IMR-90 (cell line): ENCODE measurements around the gene SGCE. TPM values are rescaled to one million over a fixed set of nuclear protein-coding genes. Genes with fewer than 3 reads are reported as not detected.

Experiments used
- ATAC-seq: fragments of 200-7000 bp; cut with Tn5 transposase; 2 replicates; pipeline ENCODE4 v1.9.1; 2020; ENCODE audit warnings: low read depth, mild to moderate bottlenecking, moderate library complexity
- BruUV-seq: library from RNA; stranded (reverse); fragments of 400-500 nt; replicated peaks from 2 replicates; lab custom pipeline; 2021; lab: Mats Ljungman, UMichigan
- CTCF ChIA-PET: fragments of 300-600 bp; formaldehyde crosslinking; extraction: SDS; loops from one replicate; lab custom pipeline; 2021; ENCODE audit warnings: antibody characterized with exemption; lab: Yijun Ruan, JAX
- POLR2A ChIA-PET: fragments of 300-600 bp; sonication (Branson Sonifier 250); formaldehyde crosslinking; loops from one replicate; lab custom pipeline; 2022; ENCODE audit warnings: antibody characterized with exemption; ENCODE audit not compliant: unreplicated experiment; lab: Charles Lee
- DNase-seq: peaks from one replicate; pipeline ENCODE4 v3.0.0; 2013
- H2AFZ ChIP-seq: replicated peaks from 2 replicates; pipeline ENCODE3; 2013; ENCODE audit warnings: low read length, mild to moderate bottlenecking; ENCODE audit not compliant: poor library complexity
- H2AK5ac ChIP-seq: 2 replicates; pipeline ENCODE4 v1.6.1; 2013; ENCODE audit warnings: low read depth, low read length, inconsistent platforms
- H2AK9ac ChIP-seq: replicated peaks from 2 replicates; pipeline ENCODE3; 2013; ENCODE audit warnings: mild to moderate bottlenecking, low read depth, low read length, moderate library complexity; ENCODE audit not compliant: poor library complexity
- H2BK120ac ChIP-seq: 2 replicates; pipeline ENCODE4 v1.6.1; 2013; ENCODE audit warnings: low read depth, low read length, inconsistent platforms
- H2BK15ac ChIP-seq: 3 replicates; pipeline ENCODE4 v1.6.1; 2013; ENCODE audit warnings: low read depth, low read length, inconsistent platforms
- H2BK20ac ChIP-seq: 2 replicates; pipeline ENCODE4 v1.6.1; 2013; ENCODE audit warnings: low read depth, mild to moderate bottlenecking, inconsistent platforms, low read length, moderate library complexity
- H2BK5ac ChIP-seq: 2 replicates; pipeline ENCODE4 v1.6.1; 2013; ENCODE audit warnings: mild to moderate bottlenecking, low read depth, low read length, inconsistent platforms; ENCODE audit not compliant: poor library complexity, severe bottlenecking
- H3K14ac ChIP-seq: replicated peaks from 2 replicates; pipeline ENCODE4 v1.6.1; 2013; ENCODE audit warnings: low read depth, low read length, inconsistent platforms
- H3K18ac ChIP-seq: 2 replicates; pipeline ENCODE4 v1.6.1; 2013; ENCODE audit warnings: low read depth, low read length, control low read depth
- H3K23ac ChIP-seq: 2 replicates; pipeline ENCODE4 v1.6.1; 2013; ENCODE audit warnings: low read depth, low read length, inconsistent platforms
- H3K27ac ChIP-seq: 2 replicates; pipeline ENCODE4 v1.5.1; 2013; ENCODE audit warnings: mild to moderate bottlenecking, control low read depth, low read length; ENCODE audit not compliant: insufficient read depth
- H3K27me3 ChIP-seq: 2 replicates; pipeline ENCODE4 v1.6.1; 2013; ENCODE audit warnings: low read length; ENCODE audit not compliant: control insufficient read depth, insufficient read depth
- H3K36me3 ChIP-seq: 2 replicates; pipeline ENCODE4 v1.6.1; 2013; ENCODE audit warnings: low read length, mixed read lengths; ENCODE audit not compliant: control insufficient read depth, insufficient read depth
- H3K4ac ChIP-seq: 2 replicates; pipeline ENCODE4 v1.6.1; 2013; ENCODE audit warnings: low read depth, low read length, inconsistent platforms
- H3K4me1 ChIP-seq: 2 replicates; pipeline ENCODE4 v1.6.1; 2013; ENCODE audit warnings: low read length, mixed read lengths; ENCODE audit not compliant: control insufficient read depth, insufficient read depth
- H3K4me2 ChIP-seq: 2 replicates; pipeline ENCODE4 v1.6.1; 2013; ENCODE audit warnings: low read depth, mild to moderate bottlenecking, control low read depth, low read length, moderate library complexity
- H3K4me3 ChIP-seq: 2 replicates; pipeline ENCODE4 v1.5.1; 2013; ENCODE audit warnings: low read depth, mild to moderate bottlenecking, control low read depth, low read length, moderate library complexity; ENCODE audit not compliant: insufficient read depth
- H3K56ac ChIP-seq: 2 replicates; pipeline ENCODE4 v1.6.1; 2013; ENCODE audit warnings: low read length, inconsistent platforms; ENCODE audit not compliant: insufficient read depth; ENCODE audit errors: extremely low read depth
- H3K79me1 ChIP-seq, 2 experiments: 2 replicates each; pipeline ENCODE4 v1.6.1; 2013; ENCODE audit warnings: low read length in 2 of 2, inconsistent platforms in 1 of 2, low read depth in 1 of 2
- H3K9ac ChIP-seq: 2 replicates; pipeline ENCODE4 v1.6.1; 2013; ENCODE audit warnings: low read depth, low read length, control low read depth
- H3K9me1 ChIP-seq: 2 replicates; pipeline ENCODE4 v1.6.1; 2013; ENCODE audit warnings: low read length, inconsistent platforms; ENCODE audit not compliant: insufficient read depth
- H3K9me3 ChIP-seq: 2 replicates; pipeline ENCODE4 v1.6.1; 2013; ENCODE audit warnings: low read length; ENCODE audit not compliant: control insufficient read depth, insufficient read depth
- H4K20me1 ChIP-seq: 2 replicates; pipeline ENCODE4 v1.6.1; 2013; ENCODE audit warnings: low read length, inconsistent platforms; ENCODE audit not compliant: insufficient read depth
- H4K5ac ChIP-seq: 2 replicates; pipeline ENCODE4 v1.6.1; 2013; ENCODE audit warnings: mild to moderate bottlenecking, low read depth, low read length, control low read depth
- H4K8ac ChIP-seq, 2 experiments: 2 replicates each; pipeline ENCODE4 v1.6.1; 2013; ENCODE audit warnings: low read depth in 2 of 2, low read length in 2 of 2, control low read depth in 1 of 2, inconsistent platforms in 1 of 2
- H4K91ac ChIP-seq: 2 replicates; pipeline ENCODE4 v1.6.1; 2013; ENCODE audit warnings: low read depth, low read length, inconsistent platforms; ENCODE audit not compliant: insufficient read depth
- BHLHE40 ChIP-seq: fragments of 150-350 bp; IDR thresholded peaks from 2 replicates; pipeline ENCODE4 v1.6.1; 2016; ENCODE audit warnings: mild to moderate bottlenecking, low read depth, low read length
- CEBPB ChIP-seq: IDR thresholded peaks from 2 replicates; pipeline ENCODE4 v1.6.1; 2012; ENCODE audit warnings: low read depth, low read length, improper control_type of control experiment
- CHD1 ChIP-seq: IDR thresholded peaks from 2 replicates; pipeline ENCODE4 v1.6.1; 2012; ENCODE audit warnings: low read depth, low read length, improper control_type of control experiment
- FOS ChIP-seq: fragments of 150-350 bp; IDR thresholded peaks from 2 replicates; pipeline ENCODE4 v1.6.1; 2016; ENCODE audit warnings: low read depth, low read length
- MAFK ChIP-seq: IDR thresholded peaks from 2 replicates; pipeline ENCODE4 v1.6.1; 2012; ENCODE audit warnings: low read depth, low read length, improper control_type of control experiment
- MAZ ChIP-seq: IDR thresholded peaks from 2 replicates; pipeline ENCODE4 v1.6.1; 2012; ENCODE audit warnings: low read depth, mild to moderate bottlenecking, low read length, improper control_type of control experiment, moderate library complexity, borderline replicate concordance
- MXI1 ChIP-seq: IDR thresholded peaks from 2 replicates; pipeline ENCODE4 v1.6.1; 2012; ENCODE audit warnings: low read depth, mild to moderate bottlenecking, low read length, moderate library complexity, borderline replicate concordance
- NFE2L2 ChIP-seq: fragments of 150-350 bp; IDR thresholded peaks from 2 replicates; pipeline ENCODE4 v1.6.1; 2016; ENCODE audit warnings: low read depth, mild to moderate bottlenecking, low read length
- POLR2A ChIP-seq: IDR thresholded peaks from 2 replicates; pipeline ENCODE4 v1.6.1; 2012; ENCODE audit warnings: mild to moderate bottlenecking, low read depth, low read length
- RAD21 ChIP-seq: IDR thresholded peaks from 2 replicates; pipeline ENCODE4 v1.6.1; 2012; ENCODE audit warnings: low read length, improper control_type of control experiment
- RCOR1 ChIP-seq: IDR thresholded peaks from 2 replicates; pipeline ENCODE4 v1.6.1; 2012; ENCODE audit warnings: mild to moderate bottlenecking, low read length, improper control_type of control experiment; ENCODE audit not compliant: insufficient replicate concordance
- RFX5 ChIP-seq: IDR thresholded peaks from 2 replicates; pipeline ENCODE4 v1.8.0; 2012; ENCODE audit warnings: low read depth, mild to moderate bottlenecking, low read length, moderate library complexity
- SMC3 ChIP-seq: fragments of 150-350 bp; IDR thresholded peaks from 2 replicates; pipeline ENCODE4 v1.6.1; 2016; ENCODE audit warnings: low read depth, mild to moderate bottlenecking, antibody characterized with exemption, low read length, moderate library complexity
- USF2 ChIP-seq: fragments of 150-350 bp; IDR thresholded peaks from 2 replicates; pipeline ENCODE4 v1.6.1; 2017; ENCODE audit warnings: mild to moderate bottlenecking, antibody characterized with exemption, low read length, low read depth
- WGBS, 2 experiments: methylation state at CpG; one replicate each; pipeline versions ENCODE4 v1.1.5 to v1.1.7; 2013; ENCODE audit warnings: missing lambda C conversion rate in 2 of 2; ENCODE audit not compliant: insufficient read length in 1 of 2; ENCODE audit errors: extremely low coverage in 2 of 2; 5-methylcytosine and 5-hydroxymethylcytosine counted together
- dilution Hi-C: fragments of 300-500 bp; cut with HindIII; formaldehyde crosslinking; loops from one replicate; pipeline ENCODE4 v1.14.3; 2018; ENCODE audit warnings: low sequenced_read_pairs; ENCODE audit not compliant: unreplicated experiment
- in situ Hi-C: fragments of 300-500 bp; cut with MboI; formaldehyde crosslinking; loops from 3 replicates; pipeline ENCODE4 v1.14.3; 2019; ENCODE audit warnings: low sequenced_read_pairs, inconsistent platforms, mixed read lengths
- intact Hi-C: fragments of 100-400 bp; cut with micrococcal nuclease; formaldehyde crosslinking; loops from 2 replicates; pipeline ENCODE4 v1.10.0; 2022
- polyA plus RNA-seq, 3 experiments: library from polyadenylated mRNA; depleted of rRNA; stranded (reverse); fragments of >200 nt; gene quantifications; 2 replicates each; pipeline ENCODE4 v1.2.3, GENCODE V29; 2012; ENCODE audit warnings: low replicate concordance in 1 of 3
- total RNA-seq: library from RNA; depleted of rRNA; stranded (reverse); fragments of >200 nt; gene quantifications from 2 replicates; pipeline ENCODE4 v1.2.3, GENCODE V29; 2012
- TF ChIP-seq, protein P1 (sequence below): fragments of 150-350 bp; IDR thresholded peaks from 2 replicates; pipeline ENCODE4 v1.6.1; 2016; ENCODE audit warnings: low read depth, mild to moderate bottlenecking, low read length, moderate library complexity, borderline replicate concordance
- TF ChIP-seq, protein P2 (sequence below): conservative IDR thresholded peaks from 2 replicates; pipeline ENCODE4 v1.5.1; 2012; ENCODE audit warnings: mild to moderate bottlenecking, low read depth, low read length, improper control_type of control experiment

Gene SGCE
- total and polyA plus RNA-seq, 2 of the 4 experiments (the other 2 are of a cell fraction): 39.4 to 40.5 TPM

- Histone ChIP-seq H3K14ac (no peak overlapping the region), H4K20me1 (peaks cover 5% of the 10 kb centered on the region; the same call in 1 of the 2 replicates), H3K23ac (no peak overlapping the region), H3K4ac (no peak overlapping the region), H3K27me3 (no peaks in the 10 kb centered on the region), H2BK15ac (no peak overlapping the region), H3K9me1 (peaks cover 2% of the 10 kb centered on the region; the same call in 1 of the 2 replicates), H3K4me3 (no peak overlapping the region), H3K79me1 (peaks cover 9 to 21% of the 10 kb centered on the region in 2 experiments), H2AK5ac (no peak overlapping the region), H2BK20ac (no peak overlapping the region), H3K36me3 (no peaks in the 10 kb centered on the region), H3K4me1 (0 out of 2 replicates have a peak, but pooled peaks cover 1% of the 10 kb centered on the region), H2AK9ac (no peak overlapping the region), H3K9me3 (no peaks in the 10 kb centered on the region), H2AFZ (no peak overlapping the region), H4K8ac (no peak overlapping the region), H3K18ac (no peak overlapping the region), H3K27ac (no peak overlapping the region), H4K91ac (no peak overlapping the region), H3K56ac (no peak overlapping the region), H2BK5ac (no peak overlapping the region), H4K5ac (no peak overlapping the region), H3K9ac (no peak overlapping the region), H2BK120ac (no peak overlapping the region), H3K4me2 (no peak overlapping the region)
- in situ Hi-C loops: no loop called here
- ATAC-seq: no peak
- BruUV-seq: no TSS peak
- no peak for TF ChIP-seq SMC3
- no peak for TF ChIP-seq BHLHE40
- no peak for TF ChIP-seq CHD1
- no peak for TF ChIP-seq FOS
- no peak for TF ChIP-seq MAZ
- no peak for TF ChIP-seq RCOR1
- no peak for TF ChIP-seq MAFK
- TF ChIP-seq POLR2A: no peak
- no peak for TF ChIP-seq USF2
- no peak for TF ChIP-seq RAD21
- no peak for TF ChIP-seq RFX5
- TF ChIP-seq, protein P1, sequence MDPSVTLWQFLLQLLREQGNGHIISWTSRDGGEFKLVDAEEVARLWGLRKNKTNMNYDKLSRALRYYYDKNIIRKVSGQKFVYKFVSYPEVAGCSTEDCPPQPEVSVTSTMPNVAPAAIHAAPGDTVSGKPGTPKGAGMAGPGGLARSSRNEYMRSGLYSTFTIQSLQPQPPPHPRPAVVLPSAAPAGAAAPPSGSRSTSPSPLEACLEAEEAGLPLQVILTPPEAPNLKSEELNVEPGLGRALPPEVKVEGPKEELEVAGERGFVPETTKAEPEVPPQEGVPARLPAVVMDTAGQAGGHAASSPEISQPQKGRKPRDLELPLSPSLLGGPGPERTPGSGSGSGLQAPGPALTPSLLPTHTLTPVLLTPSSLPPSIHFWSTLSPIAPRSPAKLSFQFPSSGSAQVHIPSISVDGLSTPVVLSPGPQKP: no peak
- TF ChIP-seq CEBPB: no peak
- TF ChIP-seq NFE2L2: no peak
- TF ChIP-seq, protein P2, sequence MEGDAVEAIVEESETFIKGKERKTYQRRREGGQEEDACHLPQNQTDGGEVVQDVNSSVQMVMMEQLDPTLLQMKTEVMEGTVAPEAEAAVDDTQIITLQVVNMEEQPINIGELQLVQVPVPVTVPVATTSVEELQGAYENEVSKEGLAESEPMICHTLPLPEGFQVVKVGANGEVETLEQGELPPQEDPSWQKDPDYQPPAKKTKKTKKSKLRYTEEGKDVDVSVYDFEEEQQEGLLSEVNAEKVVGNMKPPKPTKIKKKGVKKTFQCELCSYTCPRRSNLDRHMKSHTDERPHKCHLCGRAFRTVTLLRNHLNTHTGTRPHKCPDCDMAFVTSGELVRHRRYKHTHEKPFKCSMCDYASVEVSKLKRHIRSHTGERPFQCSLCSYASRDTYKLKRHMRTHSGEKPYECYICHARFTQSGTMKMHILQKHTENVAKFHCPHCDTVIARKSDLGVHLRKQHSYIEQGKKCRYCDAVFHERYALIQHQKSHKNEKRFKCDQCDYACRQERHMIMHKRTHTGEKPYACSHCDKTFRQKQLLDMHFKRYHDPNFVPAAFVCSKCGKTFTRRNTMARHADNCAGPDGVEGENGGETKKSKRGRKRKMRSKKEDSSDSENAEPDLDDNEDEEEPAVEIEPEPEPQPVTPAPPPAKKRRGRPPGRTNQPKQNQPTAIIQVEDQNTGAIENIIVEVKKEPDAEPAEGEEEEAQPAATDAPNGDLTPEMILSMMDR: no peak
- TF ChIP-seq MXI1: no peak
- CTCF ChIA-PET: interaction anchor here (2.1 kb wide), 1 partner anchor 8 kb away, joined by 7 read pairs; the partner anchor contains the start of gene SGCE
- POLR2A ChIA-PET: interaction anchor here (0.6 kb wide), 1 partner anchor 20 kb away, joined by 4 read pairs; no protein-coding TSS in a partner anchor
- dilution Hi-C loops: no loop called here
- DNase-seq: no peak
- intact Hi-C loops: no loop called here
- no CpG with 5 or more reads among the region's 5 CpGs for WGBS, 2 experiments
These were observed 7.2 kb downstream of the SGCE start for GRCh38 chr7:94648731-94649130.
